ENCODE data around the gene CKMT2.

GRCh38 chr5:81195335-81195929 is 37.7 kb upstream of the CKMT2 start:
- TF ChIP-seq EZH2 (IDR thresholded peaks at IDR 0.05; ENCODE audit: borderline replicate concordance, low read depth, low read length, severe bottlenecking) = no peak
- TF ChIP-seq, protein P1, sequence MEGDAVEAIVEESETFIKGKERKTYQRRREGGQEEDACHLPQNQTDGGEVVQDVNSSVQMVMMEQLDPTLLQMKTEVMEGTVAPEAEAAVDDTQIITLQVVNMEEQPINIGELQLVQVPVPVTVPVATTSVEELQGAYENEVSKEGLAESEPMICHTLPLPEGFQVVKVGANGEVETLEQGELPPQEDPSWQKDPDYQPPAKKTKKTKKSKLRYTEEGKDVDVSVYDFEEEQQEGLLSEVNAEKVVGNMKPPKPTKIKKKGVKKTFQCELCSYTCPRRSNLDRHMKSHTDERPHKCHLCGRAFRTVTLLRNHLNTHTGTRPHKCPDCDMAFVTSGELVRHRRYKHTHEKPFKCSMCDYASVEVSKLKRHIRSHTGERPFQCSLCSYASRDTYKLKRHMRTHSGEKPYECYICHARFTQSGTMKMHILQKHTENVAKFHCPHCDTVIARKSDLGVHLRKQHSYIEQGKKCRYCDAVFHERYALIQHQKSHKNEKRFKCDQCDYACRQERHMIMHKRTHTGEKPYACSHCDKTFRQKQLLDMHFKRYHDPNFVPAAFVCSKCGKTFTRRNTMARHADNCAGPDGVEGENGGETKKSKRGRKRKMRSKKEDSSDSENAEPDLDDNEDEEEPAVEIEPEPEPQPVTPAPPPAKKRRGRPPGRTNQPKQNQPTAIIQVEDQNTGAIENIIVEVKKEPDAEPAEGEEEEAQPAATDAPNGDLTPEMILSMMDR (IDR thresholded peaks at IDR 0.05; ENCODE audit: borderline replicate concordance, extremely low read depth, low read length, poor library complexity, severe bottlenecking) = no peak
